ENCODE data around the gene EZH1.

DNA sequence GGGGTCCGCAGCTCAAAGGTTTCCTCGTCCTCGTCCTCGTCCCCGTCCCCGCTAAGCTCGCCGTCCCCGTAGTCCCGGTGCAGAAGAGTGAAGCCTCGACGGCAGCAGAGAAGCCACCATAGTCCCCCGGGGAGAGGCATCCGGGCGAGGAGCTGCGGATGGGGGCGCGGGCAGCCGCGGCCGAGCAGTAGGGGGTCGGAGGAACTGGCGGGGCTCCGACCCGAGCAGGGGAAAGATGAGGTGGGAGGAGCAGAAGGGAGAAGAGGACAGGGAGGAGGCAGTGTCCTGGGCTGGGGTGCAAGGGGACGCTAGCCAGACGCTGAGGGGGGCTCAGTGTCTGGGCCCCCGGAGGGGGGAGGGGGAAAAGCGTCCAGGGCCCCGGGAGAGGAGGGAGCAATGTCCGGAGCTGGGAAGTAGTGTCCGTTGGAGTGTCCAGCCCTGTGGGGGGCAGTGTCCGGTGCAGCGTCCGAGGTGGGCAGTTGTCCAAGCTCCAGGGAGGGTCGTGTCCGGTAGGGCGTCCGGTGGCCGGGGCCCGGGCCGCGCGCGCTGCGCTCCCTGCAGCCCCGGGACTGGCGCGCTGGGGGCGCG, 68.3 kb downstream of the EZH1 start, which contains the start of gene PLEKHH3:
- peak; percentile 45 for TF ChIP-seq REST (IDR thresholded peaks at IDR 0.05; ENCODE audit: borderline replicate concordance)
- TF ChIP-seq, protein P1, sequence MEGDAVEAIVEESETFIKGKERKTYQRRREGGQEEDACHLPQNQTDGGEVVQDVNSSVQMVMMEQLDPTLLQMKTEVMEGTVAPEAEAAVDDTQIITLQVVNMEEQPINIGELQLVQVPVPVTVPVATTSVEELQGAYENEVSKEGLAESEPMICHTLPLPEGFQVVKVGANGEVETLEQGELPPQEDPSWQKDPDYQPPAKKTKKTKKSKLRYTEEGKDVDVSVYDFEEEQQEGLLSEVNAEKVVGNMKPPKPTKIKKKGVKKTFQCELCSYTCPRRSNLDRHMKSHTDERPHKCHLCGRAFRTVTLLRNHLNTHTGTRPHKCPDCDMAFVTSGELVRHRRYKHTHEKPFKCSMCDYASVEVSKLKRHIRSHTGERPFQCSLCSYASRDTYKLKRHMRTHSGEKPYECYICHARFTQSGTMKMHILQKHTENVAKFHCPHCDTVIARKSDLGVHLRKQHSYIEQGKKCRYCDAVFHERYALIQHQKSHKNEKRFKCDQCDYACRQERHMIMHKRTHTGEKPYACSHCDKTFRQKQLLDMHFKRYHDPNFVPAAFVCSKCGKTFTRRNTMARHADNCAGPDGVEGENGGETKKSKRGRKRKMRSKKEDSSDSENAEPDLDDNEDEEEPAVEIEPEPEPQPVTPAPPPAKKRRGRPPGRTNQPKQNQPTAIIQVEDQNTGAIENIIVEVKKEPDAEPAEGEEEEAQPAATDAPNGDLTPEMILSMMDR (IDR thresholded peaks at IDR 0.05; ENCODE audit: poor library complexity, severe bottlenecking): no peak
